Pons (tissue), 1 donor: ENCODE data around the gene CCDC13.

ENCODE experiments used
- DNase-seq: peaks from one replicate; pipeline ENCODE4 v3.0.0-alpha.2; 2016; ENCODE audit warnings: low spot score

CCDC13 gene

GRCh38 chr3:42733501-42734262 is 39.4 kb downstream of the CCDC13 start:
- peak; percentile 99 for DNase-seq

GRCh38 chr3:42732829-42733459 is 40.1 kb downstream of the CCDC13 start:
- DNase-seq: no peak

GRCh38 chr3:42732196-42732828 is 40.7 kb downstream of the CCDC13 start:
- peak; percentile 99 for DNase-seq

- DNase-seq: no peak
These were observed 41.4 kb downstream of the CCDC13 start for GRCh38 chr3:42731476-42732195.

- DNase-seq: no peak
These were observed 42.2 kb downstream of the CCDC13 start for GRCh38 chr3:42730706-42731420.

- no peak for DNase-seq
These were observed 42.8 kb downstream of the CCDC13 start for GRCh38 chr3:42730294-42730693.

- DNase-seq: no peak
These were observed 43.5 kb downstream of the CCDC13 start for GRCh38 chr3:42729404-42730145.

GRCh38 chr3:42728668-42729364 is 44.2 kb downstream of the CCDC13 start:
- DNase-seq: no peak

- peak; percentile 68 for DNase-seq
These were observed 45.0 kb downstream of the CCDC13 start for GRCh38 chr3:42728056-42728455.

GRCh38 chr3:42725454-42725853 is 47.6 kb downstream of the CCDC13 start:
- DNase-seq: peak; percentile 94

GRCh38 chr3:42723219-42723618 is 49.8 kb downstream of the CCDC13 start:
- DNase-seq: no peak
